ENCODE measurements around the gene MANSC4. TPM values are rescaled to one million over a fixed set of nuclear protein-coding genes. Genes with fewer than 3 reads are reported as not detected.

The MANSC4 gene
- total and polyA plus RNA-seq, 9 of the 15 experiments (the other 6 are each of a cell fraction or from before 2014, with no cell fraction given), result not detected

DNA sequence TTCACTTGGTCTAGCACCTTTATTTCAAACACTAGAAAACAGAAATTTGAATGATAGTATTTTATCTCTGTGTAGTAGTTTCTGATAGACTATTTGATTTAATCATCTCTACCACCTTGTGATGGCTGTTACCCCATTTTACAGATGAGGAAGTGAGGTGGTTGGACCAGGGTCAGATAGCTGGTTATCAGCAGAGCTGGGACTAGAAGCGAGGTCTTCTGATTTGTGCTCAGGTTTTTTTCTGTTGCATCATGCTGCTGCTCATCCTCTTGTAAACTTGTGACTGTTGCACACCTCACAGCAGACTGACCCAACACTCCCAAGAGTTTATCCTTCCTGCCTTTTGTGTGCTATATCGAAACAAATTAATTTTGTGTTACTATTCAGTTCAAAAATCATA lies 10.1 kb upstream of the MANSC4 start (continued):
- TF ChIP-seq NCOR1 (IDR thresholded peaks at IDR 0.05) (peak; percentile 36; the same call in 1 of the 2 replicates), DDX20 (tag; IDR thresholded peaks at IDR 0.05; ENCODE audit: low read depth) (no peak), EP300 (IDR thresholded peaks at IDR 0.05; ENCODE audit: low read length) (peak; percentile 77), ZNF695 (CRISPR knock-in tag; IDR thresholded peaks at IDR 0.05) (no peak), CBX5 (IDR thresholded peaks at IDR 0.05; ENCODE audit: borderline replicate concordance, low read depth) (no peak), KAT8 (IDR thresholded peaks at IDR 0.05; ENCODE audit: low read depth) (no peak), PTTG1 (tag; IDR thresholded peaks at IDR 0.05; ENCODE audit: low read depth) (no peak), MYC (IDR thresholded peaks at IDR 0.05; ENCODE audit: low read depth, low read length) (peak; percentile 54; the same call in 1 of the 2 replicates), MYC (CRISPR knock-in tag; IDR thresholded peaks at IDR 0.05; ENCODE audit: borderline replicate concordance, low read depth) (no peak), MCM2 (IDR thresholded peaks at IDR 0.05; ENCODE audit: low read depth) (no peak), ZNF408 (CRISPR knock-in tag; IDR thresholded peaks at IDR 0.05; ENCODE audit: low read depth) (no peak), CBX1 (IDR thresholded peaks at IDR 0.05; ENCODE audit: low read depth) (no peak), ZNF263 (CRISPR knock-in tag; IDR thresholded peaks at IDR 0.05; ENCODE audit: borderline replicate concordance) (no peak), RHOXF2B (CRISPR knock-in tag; conservative IDR thresholded peaks at IDR 0.05) (no peak), ZC3H11A (IDR thresholded peaks at IDR 0.05; ENCODE audit: low read depth, low read length) (no peak), CBFA2T3 (IDR thresholded peaks at IDR 0.05) (peak; percentile 59), SIN3B (IDR thresholded peaks at IDR 0.05; ENCODE audit: low read depth) (no peak), CSDE1 (IDR thresholded peaks at IDR 0.05) (no peak), HMG20A (CRISPR knock-in tag; conservative IDR thresholded peaks at IDR 0.05) (no peak), SMAD1 (IDR thresholded peaks at IDR 0.05; ENCODE audit: low read depth, low read length, partially characterized antibody) (no peak), TBL1XR1 (IDR thresholded peaks at IDR 0.05; ENCODE audit: low read length in 2 of 2) (no peak), WHSC1 (IDR thresholded peaks at IDR 0.05; ENCODE audit: low read length) (no peak), TCFL5 (CRISPR knock-in tag; conservative IDR thresholded peaks at IDR 0.05) (no peak), ZEB2 (IDR thresholded peaks at IDR 0.05) (0 out of 2 replicates have a peak, but pooled peaks have one; percentile 61)
- TF ChIP-seq, protein P1, sequence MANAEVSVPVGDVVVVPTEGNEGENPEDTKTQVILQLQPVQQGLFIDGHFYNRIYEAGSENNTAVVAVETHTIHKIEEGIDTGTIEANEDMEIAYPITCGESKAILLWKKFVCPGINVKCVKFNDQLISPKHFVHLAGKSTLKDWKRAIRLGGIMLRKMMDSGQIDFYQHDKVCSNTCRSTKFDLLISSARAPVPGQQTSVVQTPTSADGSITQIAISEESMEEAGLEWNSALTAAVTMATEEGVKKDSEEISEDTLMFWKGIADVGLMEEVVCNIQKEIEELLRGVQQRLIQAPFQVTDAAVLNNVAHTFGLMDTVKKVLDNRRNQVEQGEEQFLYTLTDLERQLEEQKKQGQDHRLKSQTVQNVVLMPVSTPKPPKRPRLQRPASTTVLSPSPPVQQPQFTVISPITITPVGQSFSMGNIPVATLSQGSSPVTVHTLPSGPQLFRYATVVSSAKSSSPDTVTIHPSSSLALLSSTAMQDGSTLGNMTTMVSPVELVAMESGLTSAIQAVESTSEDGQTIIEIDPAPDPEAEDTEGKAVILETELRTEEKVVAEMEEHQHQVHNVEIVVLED (CRISPR knock-in tag; IDR thresholded peaks at IDR 0.05), result no peak
- TF ChIP-seq, protein P2, sequence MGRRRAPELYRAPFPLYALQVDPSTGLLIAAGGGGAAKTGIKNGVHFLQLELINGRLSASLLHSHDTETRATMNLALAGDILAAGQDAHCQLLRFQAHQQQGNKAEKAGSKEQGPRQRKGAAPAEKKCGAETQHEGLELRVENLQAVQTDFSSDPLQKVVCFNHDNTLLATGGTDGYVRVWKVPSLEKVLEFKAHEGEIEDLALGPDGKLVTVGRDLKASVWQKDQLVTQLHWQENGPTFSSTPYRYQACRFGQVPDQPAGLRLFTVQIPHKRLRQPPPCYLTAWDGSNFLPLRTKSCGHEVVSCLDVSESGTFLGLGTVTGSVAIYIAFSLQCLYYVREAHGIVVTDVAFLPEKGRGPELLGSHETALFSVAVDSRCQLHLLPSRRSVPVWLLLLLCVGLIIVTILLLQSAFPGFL (CRISPR knock-in tag; IDR thresholded peaks at IDR 0.05), result no peak
- TF ChIP-seq, protein P3, sequence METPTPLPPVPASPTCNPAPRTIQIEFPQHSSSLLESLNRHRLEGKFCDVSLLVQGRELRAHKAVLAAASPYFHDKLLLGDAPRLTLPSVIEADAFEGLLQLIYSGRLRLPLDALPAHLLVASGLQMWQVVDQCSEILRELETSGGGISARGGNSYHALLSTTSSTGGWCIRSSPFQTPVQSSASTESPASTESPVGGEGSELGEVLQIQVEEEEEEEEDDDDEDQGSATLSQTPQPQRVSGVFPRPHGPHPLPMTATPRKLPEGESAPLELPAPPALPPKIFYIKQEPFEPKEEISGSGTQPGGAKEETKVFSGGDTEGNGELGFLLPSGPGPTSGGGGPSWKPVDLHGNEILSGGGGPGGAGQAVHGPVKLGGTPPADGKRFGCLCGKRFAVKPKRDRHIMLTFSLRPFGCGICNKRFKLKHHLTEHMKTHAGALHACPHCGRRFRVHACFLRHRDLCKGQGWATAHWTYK (CRISPR knock-in tag; IDR thresholded peaks at IDR 0.05), result no peak

All from K562 (cell line).